HEK293 (cell line): ENCODE measurements around the gene KCNA1.
A peak's percentile ranks its signal among the peaks of the same experiment; 100 is the strongest.

Experiments
- CTCF ChIA-PET: fragments of 350-600 bp; formaldehyde crosslinking; extraction: SDS; loops from one replicate; lab custom pipeline; 2021; ENCODE audit warnings: antibody characterized with exemption; lab: Yijun Ruan, JAX
- POLR2A ChIA-PET: fragments of 300-600 bp; formaldehyde crosslinking; extraction: SDS; loops from one replicate; lab custom pipeline; 2020; ENCODE audit warnings: antibody characterized with exemption, inconsistent platforms; lab: Yijun Ruan, JAX
- H3K27ac ChIP-seq: fragments of 200-500 bp; sonication (Bioruptor generic); 2 replicates; pipeline ENCODE4 v1.5.1; 2014; ENCODE audit warnings: low read depth, low read length, control low read depth, inconsistent platforms; ENCODE audit errors: extremely low read depth
- H3K36me3 ChIP-seq, 2 experiments: fragments of 200-500 bp in 1 of 2; sonication (Bioruptor generic) in 1 of 2; 1 replicate in 1 of 2; 2 replicates in 1 of 2; pipeline ENCODE4 v1.5.1; 2014 to 2017; ENCODE audit warnings: inconsistent platforms in 2 of 2, low read length in 2 of 2; ENCODE audit not compliant: control insufficient read depth in 2 of 2, insufficient read depth in 1 of 2
- H3K4me1 ChIP-seq: fragments of 200-500 bp; sonication (Bioruptor generic); 2 replicates; pipeline ENCODE4 v1.5.1; 2014; ENCODE audit warnings: mild to moderate bottlenecking, low read length, inconsistent platforms; ENCODE audit not compliant: control insufficient read depth, insufficient read depth
- H3K4me3 ChIP-seq: 2 replicates; pipeline ENCODE4 v1.5.1; 2011; ENCODE audit warnings: low read depth, mild to moderate bottlenecking, control low read depth, low read length, moderate library complexity
- H3K9me3 ChIP-seq: fragments of 200-500 bp; sonication (Bioruptor generic); 2 replicates; pipeline ENCODE4 v1.5.1; 2014; ENCODE audit warnings: low read depth, low read length, inconsistent platforms; ENCODE audit not compliant: control insufficient read depth, insufficient read depth
- EGR2 ChIP-seq: fragments of 450-650 bp; formaldehyde crosslinking; IDR thresholded peaks from 2 replicates; pipeline ENCODE4 v1.5.1; 2016; ENCODE audit warnings: low read depth, missing biosample characterization, missing genetic modification characterization
- GFI1B ChIP-seq: fragments of 450-650 bp; formaldehyde crosslinking; IDR thresholded peaks from 2 replicates; pipeline ENCODE4 v1.5.1; 2016; ENCODE audit warnings: missing biosample characterization, missing genetic modification characterization
- GLIS1 ChIP-seq: fragments of 450-650 bp; formaldehyde crosslinking; IDR thresholded peaks from 2 replicates; pipeline ENCODE4 v1.5.1; 2016; ENCODE audit warnings: missing biosample characterization, missing genetic modification characterization
- GLIS2 ChIP-seq: fragments of 450-650 bp; formaldehyde crosslinking; IDR thresholded peaks from 2 replicates; pipeline ENCODE4 v1.5.1; 2016; ENCODE audit warnings: missing biosample characterization, missing genetic modification characterization
- PATZ1 ChIP-seq: fragments of 450-650 bp; formaldehyde crosslinking; IDR thresholded peaks from 2 replicates; pipeline ENCODE4 v1.5.1; 2016; ENCODE audit warnings: missing biosample characterization, missing genetic modification characterization
- PRDM2 ChIP-seq: fragments of 450-650 bp; formaldehyde crosslinking; IDR thresholded peaks from 2 replicates; pipeline ENCODE4 v1.5.1; 2016; ENCODE audit warnings: missing biosample characterization, missing genetic modification characterization, borderline replicate concordance
- SCRT2 ChIP-seq: fragments of 450-650 bp; formaldehyde crosslinking; IDR thresholded peaks from 2 replicates; pipeline ENCODE4 v1.5.1; 2016; ENCODE audit warnings: missing biosample characterization, missing genetic modification characterization
- SETDB1 ChIP-seq: IDR thresholded peaks from one replicate; pipeline ENCODE4 v1.6.1; 2017; ENCODE audit warnings: mild to moderate bottlenecking, low read length, moderate library complexity, mixed read lengths; ENCODE audit not compliant: insufficient read length
- SP2 ChIP-seq: fragments of 450-650 bp; formaldehyde crosslinking; IDR thresholded peaks from 2 replicates; pipeline ENCODE4 v1.5.1; 2016; ENCODE audit warnings: missing biosample characterization, missing genetic modification characterization
- ZBTB17 ChIP-seq: fragments of 450-650 bp; formaldehyde crosslinking; IDR thresholded peaks from 2 replicates; pipeline ENCODE4 v1.5.1; 2016; ENCODE audit warnings: missing biosample characterization, missing genetic modification characterization
- ZBTB20 ChIP-seq: fragments of 450-650 bp; formaldehyde crosslinking; IDR thresholded peaks from 2 replicates; pipeline ENCODE4 v1.5.1; 2016; ENCODE audit warnings: missing biosample characterization, missing genetic modification characterization
- ZBTB26 ChIP-seq: fragments of 450-650 bp; formaldehyde crosslinking; optimal IDR thresholded peaks from 2 replicates; pipeline ENCODE3; 2016; ENCODE audit warnings: missing biosample characterization, mild to moderate bottlenecking, missing genetic modification characterization
- ZBTB44 ChIP-seq: fragments of 450-650 bp; IDR thresholded peaks from 2 replicates; pipeline ENCODE4 v1.5.1; 2018; ENCODE audit warnings: missing biosample characterization, mild to moderate bottlenecking, missing genetic modification characterization
- ZFHX2 ChIP-seq: fragments of 450-650 bp; formaldehyde crosslinking; conservative IDR thresholded peaks from 2 replicates; pipeline ENCODE4 v1.5.1; 2016; ENCODE audit warnings: missing biosample characterization, missing genetic modification characterization
- ZNF146 ChIP-seq: fragments of 450-650 bp; formaldehyde crosslinking; IDR thresholded peaks from 2 replicates; pipeline ENCODE4 v1.5.1; 2016; ENCODE audit warnings: missing biosample characterization, missing genetic modification characterization
- ZNF335 ChIP-seq: fragments of 450-650 bp; formaldehyde crosslinking; conservative IDR thresholded peaks from 2 replicates; pipeline ENCODE4 v1.5.1; 2016; ENCODE audit warnings: missing biosample characterization, missing genetic modification characterization
- ZNF423 ChIP-seq: fragments of 450-650 bp; formaldehyde crosslinking; IDR thresholded peaks from 2 replicates; pipeline ENCODE4 v1.5.1; 2016; ENCODE audit warnings: missing biosample characterization, missing genetic modification characterization
- ZNF449 ChIP-seq: fragments of 450-650 bp; formaldehyde crosslinking; IDR thresholded peaks from 2 replicates; pipeline ENCODE4 v1.5.1; 2017; ENCODE audit warnings: missing biosample characterization, mild to moderate bottlenecking, missing genetic modification characterization, moderate library complexity
- ZNF610 ChIP-seq: fragments of 450-650 bp; formaldehyde crosslinking; IDR thresholded peaks from 2 replicates; pipeline ENCODE4 v1.5.1; 2016; ENCODE audit warnings: missing biosample characterization, missing genetic modification characterization, borderline replicate concordance
- ZNF639 ChIP-seq: fragments of 450-650 bp; formaldehyde crosslinking; IDR thresholded peaks from 2 replicates; pipeline ENCODE4 v1.5.1; 2016; ENCODE audit warnings: missing biosample characterization, missing genetic modification characterization
- ZNF660 ChIP-seq: fragments of 450-650 bp; IDR thresholded peaks from 2 replicates; pipeline ENCODE4 v1.5.1; 2018; ENCODE audit warnings: missing biosample characterization, mild to moderate bottlenecking, missing genetic modification characterization
- ZNF677 ChIP-seq: fragments of 450-650 bp; IDR thresholded peaks from 2 replicates; pipeline ENCODE4 v1.5.0; 2018; ENCODE audit warnings: missing biosample characterization, mild to moderate bottlenecking, missing genetic modification characterization, moderate library complexity
- ZNF768 ChIP-seq: fragments of 450-650 bp; formaldehyde crosslinking; IDR thresholded peaks from 2 replicates; pipeline ENCODE4 v1.5.1; 2018; ENCODE audit warnings: missing biosample characterization, mild to moderate bottlenecking, missing genetic modification characterization
- ZNF837 ChIP-seq: fragments of 450-650 bp; formaldehyde crosslinking; IDR thresholded peaks from 2 replicates; pipeline ENCODE4 v1.5.1; 2016; ENCODE audit warnings: missing biosample characterization, missing genetic modification characterization

KCNA1 gene

GRCh38 chr12:4908684-4909409 is 858 bp upstream of the KCNA1 start:
- Histone ChIP-seq H3K4me1 (peaks cover 5% of the 10 kb centered on the region; the same call in 1 of the 2 replicates), H3K27ac (no peak overlapping the region), H3K9me3 (no peaks in the 10 kb centered on the region), H3K36me3 (no peaks in the 10 kb centered on the region), H3K4me3 (peak overlapping the region; percentile 38)
- ChIA-PET POLR2A (no interaction called here), CTCF (interaction anchor here (0.7 to 4.3 kb wide), 11 partner anchors 9 to 1715 kb away, joined by 3 to 34 read pairs (median 3); no protein-coding TSS in a partner anchor)
- peak; percentile 85 for TF ChIP-seq EGR2 (tag by site-specific recombination)
- TF ChIP-seq PATZ1 (tag by site-specific recombination), result peak; percentile 20; the same call in 1 of the 2 replicates
- TF ChIP-seq ZNF146, result no peak
- TF ChIP-seq SCRT2 (tag by site-specific recombination), result peak; percentile 56
- peak; percentile 41; the same call in 1 of the 2 replicates for TF ChIP-seq GFI1B (tag by site-specific recombination)
- TF ChIP-seq SP2 (tag by site-specific recombination), result peak; percentile 85
- TF ChIP-seq ZNF449 (tag by site-specific recombination), result no peak
- peak; percentile 15; the same call in 1 of the 2 replicates for TF ChIP-seq ZNF660 (tag by site-specific recombination)
- no peak for TF ChIP-seq ZNF639 (tag by site-specific recombination)
- TF ChIP-seq ZNF768 (tag by site-specific recombination), result no peak
- TF ChIP-seq ZBTB44 (tag by site-specific recombination), result peak; percentile 90
- TF ChIP-seq GLIS1 (tag by site-specific recombination), result peak; percentile 96
- no peak for TF ChIP-seq PRDM2
- TF ChIP-seq ZFHX2 (tag by site-specific recombination), result peak; percentile 95
- peak; percentile 21 for TF ChIP-seq ZBTB26
- peak; percentile 71 for TF ChIP-seq ZNF335 (tag by site-specific recombination)
- TF ChIP-seq ZBTB17 (tag by site-specific recombination), result peak; percentile 77
- no peak for TF ChIP-seq ZNF837 (tag by site-specific recombination)
- no peak for TF ChIP-seq ZNF423 (tag by site-specific recombination)
- no peak for TF ChIP-seq ZNF677
- TF ChIP-seq ZNF610, result no peak
- peak; percentile 21; the same call in 1 of the 2 replicates for TF ChIP-seq ZBTB20 (tag by site-specific recombination)
- TF ChIP-seq SETDB1, result no peak
- peak; percentile 75 for TF ChIP-seq GLIS2
